ENCODE data around the gene CDK2AP2. TPM values are rescaled to one million over a fixed set of nuclear protein-coding genes. Genes with fewer than 3 reads are reported as not detected.

The CDK2AP2 gene
- total RNA-seq, 1 donor from 2014 or later = 84.2 TPM

DNA sequence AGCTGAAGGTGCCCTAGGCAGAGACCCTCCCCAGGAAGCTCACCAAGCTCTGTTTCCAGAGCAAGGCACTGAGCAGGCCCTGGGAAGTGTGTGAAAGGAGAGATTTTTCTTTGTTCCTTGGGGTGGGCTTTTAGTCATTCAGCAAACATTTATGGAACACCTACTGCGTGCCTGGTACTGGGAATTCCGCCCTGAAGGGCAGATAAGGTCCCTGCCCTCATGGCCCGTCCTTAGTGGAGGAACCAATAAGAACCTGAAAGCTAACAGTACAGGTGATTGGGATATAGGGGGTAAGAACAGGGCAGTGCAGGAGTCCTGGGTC, 42.8 kb downstream of the CDK2AP2 start:
- H3K27ac ChIP-seq = peak overlapping the region; percentile 92
- H3K36me3 ChIP-seq = no peaks in the 10 kb centered on the region
- ATAC-seq (no peak), DNase-seq (no peak)
- no peaks in the 10 kb centered on the region for H3K27me3 ChIP-seq
- TF ChIP-seq, protein P1, sequence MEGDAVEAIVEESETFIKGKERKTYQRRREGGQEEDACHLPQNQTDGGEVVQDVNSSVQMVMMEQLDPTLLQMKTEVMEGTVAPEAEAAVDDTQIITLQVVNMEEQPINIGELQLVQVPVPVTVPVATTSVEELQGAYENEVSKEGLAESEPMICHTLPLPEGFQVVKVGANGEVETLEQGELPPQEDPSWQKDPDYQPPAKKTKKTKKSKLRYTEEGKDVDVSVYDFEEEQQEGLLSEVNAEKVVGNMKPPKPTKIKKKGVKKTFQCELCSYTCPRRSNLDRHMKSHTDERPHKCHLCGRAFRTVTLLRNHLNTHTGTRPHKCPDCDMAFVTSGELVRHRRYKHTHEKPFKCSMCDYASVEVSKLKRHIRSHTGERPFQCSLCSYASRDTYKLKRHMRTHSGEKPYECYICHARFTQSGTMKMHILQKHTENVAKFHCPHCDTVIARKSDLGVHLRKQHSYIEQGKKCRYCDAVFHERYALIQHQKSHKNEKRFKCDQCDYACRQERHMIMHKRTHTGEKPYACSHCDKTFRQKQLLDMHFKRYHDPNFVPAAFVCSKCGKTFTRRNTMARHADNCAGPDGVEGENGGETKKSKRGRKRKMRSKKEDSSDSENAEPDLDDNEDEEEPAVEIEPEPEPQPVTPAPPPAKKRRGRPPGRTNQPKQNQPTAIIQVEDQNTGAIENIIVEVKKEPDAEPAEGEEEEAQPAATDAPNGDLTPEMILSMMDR (IDR thresholded peaks at IDR 0.05) = no peak
- intact Hi-C loops (cut with DNase I) = no loop called here
- H3K9me3 ChIP-seq = no peaks in the 10 kb centered on the region
- peaks cover 26% of the 10 kb centered on the region for H3K4me1 ChIP-seq
- H3K4me3 ChIP-seq = peak overlapping the region; percentile 73

DNA sequence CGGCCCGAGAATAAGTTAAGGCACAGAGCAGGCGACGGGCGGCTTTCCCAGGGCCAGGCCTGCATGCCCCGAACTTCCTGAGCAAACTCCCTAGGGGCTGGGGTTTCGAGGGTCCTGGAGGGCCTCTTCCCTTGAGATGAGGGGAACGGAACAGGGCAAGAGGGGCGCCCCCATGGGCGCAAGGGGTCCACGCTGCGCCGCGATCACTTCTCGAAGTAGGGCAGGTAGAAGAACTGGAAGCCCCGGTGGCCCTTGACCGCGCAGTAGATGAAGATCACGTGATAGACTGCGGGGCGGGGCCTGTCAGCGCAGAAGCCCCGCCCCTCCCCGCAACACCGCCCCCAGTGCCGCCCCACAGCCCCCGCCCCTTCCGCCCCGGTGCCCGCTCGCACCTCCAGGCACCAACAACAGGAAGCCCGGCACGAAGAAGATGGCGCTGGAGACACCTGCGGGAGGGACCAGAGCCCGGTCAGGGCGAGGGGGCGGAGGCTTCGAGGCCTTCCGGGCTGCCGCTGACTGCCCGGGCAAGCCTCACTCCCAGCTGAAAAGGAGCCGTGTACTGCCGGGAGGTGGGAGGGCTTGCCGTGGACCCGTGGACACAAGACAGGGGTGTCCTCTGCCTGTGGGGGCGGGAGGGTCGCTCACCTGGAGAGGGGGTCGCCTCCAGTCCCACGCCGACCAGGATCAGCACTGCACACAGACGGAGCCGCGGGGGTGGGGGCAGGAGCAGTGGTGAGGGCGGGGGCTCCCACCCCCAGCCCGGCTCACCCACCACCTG, 43.4 kb downstream of the CDK2AP2 start:
- ATAC-seq = peak; percentile 85
- H3K4me3 ChIP-seq = peak overlapping the region; percentile 73
- no peaks in the 10 kb centered on the region for H3K36me3 ChIP-seq
- intact Hi-C loops (cut with DNase I) = no loop called here
- peak overlapping the region; percentile 92 for H3K27ac ChIP-seq
- TF ChIP-seq, protein P1 (IDR thresholded peaks at IDR 0.05) = no peak
- peak; percentile 96 for DNase-seq
- H3K4me1 ChIP-seq = peaks cover 24% of the 10 kb centered on the region
- H3K27me3 ChIP-seq = no peaks in the 10 kb centered on the region
- no peaks in the 10 kb centered on the region for H3K9me3 ChIP-seq

DNA sequence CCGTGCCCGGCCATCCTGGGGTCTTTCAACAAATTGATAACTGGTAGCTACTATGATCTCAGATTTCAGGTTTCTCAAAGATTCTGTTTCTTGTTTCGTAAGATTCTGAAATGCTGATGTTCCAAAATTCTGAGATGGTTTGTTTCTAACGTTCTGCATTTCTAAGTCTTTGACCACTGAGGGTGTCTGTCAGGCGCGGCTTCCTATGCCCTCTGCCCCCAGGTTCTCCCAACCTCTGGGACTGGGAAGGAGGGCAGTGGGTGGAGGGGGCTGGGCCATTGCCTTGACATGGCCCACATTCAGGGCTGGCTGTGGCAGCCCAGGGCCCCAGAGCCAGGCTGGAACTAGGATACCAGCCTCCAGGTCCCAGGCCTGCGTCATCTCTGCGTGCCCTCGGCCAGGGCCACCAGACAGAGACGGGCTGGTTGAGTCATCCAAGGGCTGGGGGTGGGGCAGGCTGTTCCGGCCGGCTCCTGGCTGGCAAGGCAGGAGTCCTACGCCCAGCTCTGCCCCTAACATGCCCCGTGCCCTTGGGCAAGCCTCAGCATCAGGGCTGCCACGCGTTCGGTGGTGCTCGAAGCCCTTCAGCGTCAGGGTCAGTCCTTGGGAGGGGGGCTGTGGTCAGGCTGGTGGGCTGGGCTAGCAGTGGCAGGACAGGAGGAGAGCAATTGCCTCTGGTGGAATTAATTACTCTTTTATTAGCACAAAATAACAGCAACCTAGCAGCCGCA, 44.1 kb downstream of the CDK2AP2 start:
- intact Hi-C loops (cut with DNase I) = no loop called here
- DNase-seq (peak; percentile 88), ATAC-seq (peak; percentile 70)
- H3K4me1 ChIP-seq = peaks cover 22% of the 10 kb centered on the region
- TF ChIP-seq, protein P1 (IDR thresholded peaks at IDR 0.05) = no peak
- peak overlapping the region; percentile 73 for H3K4me3 ChIP-seq
- H3K36me3 ChIP-seq = no peaks in the 10 kb centered on the region
- peak overlapping the region; percentile 92 for H3K27ac ChIP-seq
- no peaks in the 10 kb centered on the region for H3K27me3 ChIP-seq
- H3K9me3 ChIP-seq = no peaks in the 10 kb centered on the region

DNA sequence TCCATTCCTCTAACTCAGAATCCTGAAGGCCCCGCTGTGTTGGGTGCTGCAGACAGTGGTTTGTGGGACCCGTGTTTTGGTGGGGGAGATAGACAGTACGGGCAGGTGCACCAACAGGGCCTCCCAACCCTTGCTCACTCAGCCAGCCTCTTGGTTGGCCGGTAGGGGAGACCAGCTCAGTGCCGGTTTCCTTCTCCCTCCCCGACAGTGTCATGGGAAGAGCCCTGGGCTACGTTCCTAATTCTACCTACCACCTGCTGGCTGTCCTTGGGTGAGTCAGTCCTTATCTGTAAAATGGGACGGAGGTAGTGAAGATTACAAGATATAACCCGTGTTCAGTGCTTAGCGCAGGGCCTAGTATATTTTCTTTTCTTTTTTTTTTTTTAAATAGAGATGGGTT, 44.8 kb downstream of the CDK2AP2 start:
- DNase-seq = no peak
- intact Hi-C loops (cut with DNase I) = no loop called here
- TF ChIP-seq, protein P1 (IDR thresholded peaks at IDR 0.05) = no peak
- Histone ChIP-seq H3K27me3 (no peaks in the 10 kb centered on the region), H3K4me3 (no peak overlapping the region), H3K27ac (no peak overlapping the region), H3K36me3 (no peaks in the 10 kb centered on the region), H3K9me3 (no peaks in the 10 kb centered on the region), H3K4me1 (peaks cover 20% of the 10 kb centered on the region)
- ATAC-seq = no peak

DNA sequence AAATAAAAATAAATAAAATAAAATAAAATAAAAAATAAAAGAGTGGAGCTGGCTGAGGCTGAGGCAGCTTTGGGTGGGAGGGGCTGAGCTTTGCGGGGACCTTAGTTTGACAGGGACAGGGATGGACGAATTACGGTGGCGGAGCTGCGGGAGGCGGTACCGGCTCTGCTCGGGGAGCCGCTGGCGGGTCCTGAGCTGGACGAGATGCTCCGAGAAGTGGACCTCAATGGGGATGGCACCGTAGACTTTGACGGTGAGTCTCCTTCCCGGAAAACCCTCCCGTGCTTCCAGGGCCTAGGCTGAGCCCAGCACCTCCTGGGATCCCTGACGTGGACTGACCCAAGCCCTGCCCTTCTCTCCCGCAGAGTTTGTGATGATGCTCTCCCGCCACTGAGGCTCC, 49.7 kb downstream of the CDK2AP2 start:
- intact Hi-C loops (cut with DNase I) = no loop called here
- no peaks in the 10 kb centered on the region for H3K27me3 ChIP-seq

More for the DNA sequence above, 49.7 kb downstream of the CDK2AP2 start:
- DNase-seq = no peak
- ATAC-seq = no peak
- Histone ChIP-seq H3K27ac (no peak overlapping the region), H3K36me3 (no peaks in the 10 kb centered on the region), H3K4me3 (no peak overlapping the region), H3K9me3 (no peaks in the 10 kb centered on the region), H3K4me1 (no peaks in the 10 kb centered on the region)
- TF ChIP-seq, protein P1 (IDR thresholded peaks at IDR 0.05) = no peak

Data from upper lobe of right lung (tissue), 1 donor.